Eye (tissue), 1 donor: Measurements from ENCODE around the gene APOL4.

ENCODE experiments used
- DNase-seq: peaks from one replicate; pipeline ENCODE4 v3.0.0-alpha.2; 2015

The APOL4 gene

GRCh38 chr22:36151006-36151595, 50.5 kb downstream of the APOL4 start:
- DNase-seq: no peak

- DNase-seq: no peak
Observed at GRCh38 chr22:36149441-36149840, 52.2 kb downstream of the APOL4 start.

- DNase-seq: no peak
Observed at GRCh38 chr22:36148411-36148810, 53.2 kb downstream of the APOL4 start.

GRCh38 chr22:36147196-36147791, 54.3 kb downstream of the APOL4 start:
- peak; percentile 14 for DNase-seq

- DNase-seq: no peak
Observed at GRCh38 chr22:36145881-36146280, 55.7 kb downstream of the APOL4 start.

- DNase-seq: peak; percentile 85
Observed at GRCh38 chr22:36144886-36145541, 56.6 kb downstream of the APOL4 start.

- no peak for DNase-seq
Observed at GRCh38 chr22:36143956-36144355, 57.7 kb downstream of the APOL4 start.

- no peak for DNase-seq
Observed at GRCh38 chr22:36143066-36143815, 58.4 kb downstream of the APOL4 start.

- DNase-seq: no peak
Observed at GRCh38 chr22:36141481-36141880, 60.1 kb downstream of the APOL4 start.
